Lung (tissue), 12 donors: ENCODE results near the gene ANKRD13D. TPM values are rescaled to one million over a fixed set of nuclear protein-coding genes. Genes with fewer than 3 reads are reported as not detected.

Source experiments
- ATAC-seq: fragments of 200-7000 bp; cut with Tn5 transposase; one replicate; pipeline ENCODE4 v1.9.1; 2020; ENCODE audit warnings: moderate number of reproducible peaks; ENCODE audit not compliant: insufficient read depth, low FRiP score
- DNase-seq, 3 donors: peaks; one replicate each; pipeline ENCODE4 v3.0.0-alpha.2; 2013 to 2017
- H3K27ac ChIP-seq, 2 donors: one replicate each; pipeline ENCODE4 v1.5.1; 2013; ENCODE audit warnings: mild to moderate bottlenecking in 2 of 2, moderate library complexity in 2 of 2, control low read depth in 1 of 2, inconsistent platforms in 1 of 2, low read depth in 1 of 2, low read length in 1 of 2
- H3K27me3 ChIP-seq, 3 donors: one replicate each; pipeline ENCODE4 v1.5.1; 2013; ENCODE audit warnings: low read length in 2 of 3; ENCODE audit not compliant: control insufficient read depth in 3 of 3, insufficient read depth in 3 of 3
- H3K36me3 ChIP-seq, 4 donors: one replicate each; pipeline ENCODE4 v1.5.1; 2013; ENCODE audit warnings: low read length in 4 of 4, mild to moderate bottlenecking in 1 of 4, moderate library complexity in 1 of 4; ENCODE audit not compliant: control insufficient read depth in 4 of 4, insufficient read depth in 4 of 4
- H3K4me1 ChIP-seq, 5 donors: one replicate each; pipeline ENCODE4 v1.5.1; 2013; ENCODE audit warnings: low read length in 5 of 5, mild to moderate bottlenecking in 2 of 5, moderate library complexity in 1 of 5; ENCODE audit not compliant: control insufficient read depth in 5 of 5, insufficient read depth in 5 of 5
- H3K4me3 ChIP-seq: one replicate; pipeline ENCODE4 v1.5.1; 2013; ENCODE audit warnings: mild to moderate bottlenecking, control low read depth, moderate library complexity
- H3K9ac ChIP-seq, 2 donors: one replicate each; pipeline ENCODE4 v1.5.1; 2013; ENCODE audit warnings: low read length in 2 of 2, control low read depth in 1 of 2; ENCODE audit not compliant: insufficient read depth in 1 of 2
- H3K9me3 ChIP-seq, 4 donors: one replicate each; pipeline ENCODE4 v1.5.1; 2013; ENCODE audit warnings: low read length in 3 of 4, mild to moderate bottlenecking in 1 of 4, moderate library complexity in 1 of 4; ENCODE audit not compliant: control insufficient read depth in 4 of 4, insufficient read depth in 3 of 4
- CTCF ChIP-seq: IDR thresholded peaks from 2 replicates; pipeline ENCODE4 v1.5.1; 2012; ENCODE audit warnings: mild to moderate bottlenecking; ENCODE audit errors: control extremely low read depth, extremely low read depth
- WGBS, 2 donors: extraction: QIAGEN DNeasy Blood & Tissue Kit; methylation state at CpG; one replicate each; pipeline ENCODE4 v1.1.7; 2013; 5-methylcytosine and 5-hydroxymethylcytosine counted together
- polyA plus RNA-seq, 2 donors: library from polyadenylated mRNA; stranded (reverse); fragments of 200-250 nt; gene quantifications; one replicate each; pipeline ENCODE4 v1.2.1, GENCODE V29; 2013
- total RNA-seq, 2 donors: library from RNA; depleted of rRNA in 1 of 2; stranded (reverse); fragments of >200 nt in 1 of 2; gene quantifications; one replicate each; pipeline ENCODE4 v1.2.1, GENCODE V29; 2014 to 2021
- donor health status: control.
- donor health status: control.
- donor health status: Bipolar disorder and iron deficiency.
- donor health status: healthy.
- donor health status: DM: yes; HTN: yes; CAD: no.

The ANKRD13D gene
- total and polyA plus RNA-seq, 4 donors: 35.9 to 86.2 (median 60.5) TPM

GRCh38 chr11:67290801-67291200 lies 1.7 kb downstream of the ANKRD13D start:
- Histone ChIP-seq H3K36me3 (peaks cover 0 to 41% (median 30%) of the 10 kb centered on the region in 4 donors), H3K4me1 (peaks cover 0 to 31% (median 9%) of the 10 kb centered on the region in 5 donors), H3K9me3 (peaks cover 0 to 4% (median 0%) of the 10 kb centered on the region in 4 donors)

GRCh38 chr11:67291481-67292381 lies 2.6 kb downstream of the ANKRD13D start:
- no peak for ATAC-seq
- peaks cover 0 to 4% (median 0%) of the 10 kb centered on the region in 4 donors for H3K9me3 ChIP-seq
- WGBS, 2 donors: 93 to 95% methylated on average over 33 of the region's 33 CpGs
- no peak for DNase-seq
- H3K36me3 ChIP-seq: peaks cover 0 to 40% (median 28%) of the 10 kb centered on the region in 4 donors
- peak overlapping the region in 1 of 2 donors; percentile 17 for H3K27ac ChIP-seq
- H3K4me1 ChIP-seq: peaks cover 0 to 31% (median 9%) of the 10 kb centered on the region in 5 donors
- no peaks in the 10 kb centered on the region for H3K27me3 ChIP-seq
- H3K9ac ChIP-seq: no peak overlapping the region
- no peak for TF ChIP-seq CTCF
- no peak overlapping the region for H3K4me3 ChIP-seq

More at GRCh38 chr11:67290801-67291200, 1.7 kb downstream of the ANKRD13D start:
- WGBS, 2 donors: 87 to 90% methylated on average over 7 of the region's 7 CpGs
- no peak overlapping the region for H3K4me3 ChIP-seq
- ATAC-seq (no peak), DNase-seq (no peak)
- peak overlapping the region in 1 of 2 donors; percentile 24 for H3K27ac ChIP-seq
- H3K9ac ChIP-seq: no peak overlapping the region
- TF ChIP-seq CTCF: no peak
- no peaks in the 10 kb centered on the region for H3K27me3 ChIP-seq

- peaks cover 0 to 4% (median 0%) of the 10 kb centered on the region in 4 donors for H3K9me3 ChIP-seq
- H3K27me3 ChIP-seq: no peaks in the 10 kb centered on the region
- H3K27ac ChIP-seq: no peak overlapping the region
- ATAC-seq: no peak
- H3K36me3 ChIP-seq: peaks cover 0 to 35% (median 28%) of the 10 kb centered on the region in 4 donors
- WGBS, 2 donors: 62 to 64% methylated on average over 3 of the region's 3 CpGs
- no peak for DNase-seq
- H3K4me3 ChIP-seq: no peak overlapping the region
- no peak for TF ChIP-seq CTCF
- H3K9ac ChIP-seq: no peak overlapping the region
- peaks cover 0 to 25% (median 6%) of the 10 kb centered on the region in 5 donors for H3K4me1 ChIP-seq
These were observed 3.6 kb downstream of the ANKRD13D start for GRCh38 chr11:67292671-67293070.
